Astrocyte (in vitro differentiated cells and primary cell): Measurements from ENCODE around the gene XDH.

Experiments used
- EZH2 ChIP-seq: IDR thresholded peaks from 2 replicates; pipeline ENCODE4 v1.6.1; 2012; ENCODE audit warnings: mild to moderate bottlenecking, low read length, inconsistent platforms; ENCODE audit not compliant: insufficient read depth
- TF ChIP-seq, protein P1 (sequence below): IDR thresholded peaks from 2 replicates; pipeline ENCODE4 v1.5.1; 2011; ENCODE audit warnings: low read depth, mild to moderate bottlenecking, inconsistent platforms, low read length, moderate library complexity; ENCODE audit not compliant: insufficient read depth

DNA sequence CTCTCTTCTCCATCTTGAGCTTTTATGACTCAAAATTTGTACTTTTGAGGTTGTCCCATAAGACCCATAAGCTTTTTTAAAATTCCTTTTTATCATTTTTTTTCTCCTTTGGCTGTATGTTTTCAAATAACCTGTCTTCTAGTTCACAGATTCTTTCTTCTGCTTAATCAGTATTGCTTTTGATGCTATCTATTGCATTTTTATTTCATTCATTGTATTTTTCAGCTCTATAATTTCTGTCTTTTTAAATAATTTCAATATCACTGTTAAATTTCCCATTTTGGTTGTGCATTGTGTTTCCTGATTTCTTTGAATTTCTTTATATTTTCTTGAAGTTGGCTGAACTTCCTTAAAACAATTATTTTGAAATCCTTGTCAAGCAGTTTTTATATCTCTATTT lies 4.8 kb upstream of the XDH start:
- TF ChIP-seq, protein P1, sequence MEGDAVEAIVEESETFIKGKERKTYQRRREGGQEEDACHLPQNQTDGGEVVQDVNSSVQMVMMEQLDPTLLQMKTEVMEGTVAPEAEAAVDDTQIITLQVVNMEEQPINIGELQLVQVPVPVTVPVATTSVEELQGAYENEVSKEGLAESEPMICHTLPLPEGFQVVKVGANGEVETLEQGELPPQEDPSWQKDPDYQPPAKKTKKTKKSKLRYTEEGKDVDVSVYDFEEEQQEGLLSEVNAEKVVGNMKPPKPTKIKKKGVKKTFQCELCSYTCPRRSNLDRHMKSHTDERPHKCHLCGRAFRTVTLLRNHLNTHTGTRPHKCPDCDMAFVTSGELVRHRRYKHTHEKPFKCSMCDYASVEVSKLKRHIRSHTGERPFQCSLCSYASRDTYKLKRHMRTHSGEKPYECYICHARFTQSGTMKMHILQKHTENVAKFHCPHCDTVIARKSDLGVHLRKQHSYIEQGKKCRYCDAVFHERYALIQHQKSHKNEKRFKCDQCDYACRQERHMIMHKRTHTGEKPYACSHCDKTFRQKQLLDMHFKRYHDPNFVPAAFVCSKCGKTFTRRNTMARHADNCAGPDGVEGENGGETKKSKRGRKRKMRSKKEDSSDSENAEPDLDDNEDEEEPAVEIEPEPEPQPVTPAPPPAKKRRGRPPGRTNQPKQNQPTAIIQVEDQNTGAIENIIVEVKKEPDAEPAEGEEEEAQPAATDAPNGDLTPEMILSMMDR, result no peak
- no peak for TF ChIP-seq EZH2
